ENCODE measurements around the gene FMOD.

The FMOD gene

GRCh38 chr1:203351037-203351625, at the start of gene FMOD:
Gene FMOD (minus strand): TSS chr1:203351122. CDS start chr1:203348270, 2,852 bp downstream.
- DNase-seq (ENCODE audit: low spot score): no peak

- DNase-seq (ENCODE audit: low spot score): no peak
Observed at GRCh38 chr1:203396595-203397194, 45.8 kb upstream of the FMOD start.

GRCh38 chr1:203395751-203396150, 44.8 kb upstream of the FMOD start:
- DNase-seq (ENCODE audit: low spot score): no peak

GRCh38 chr1:203390298-203390697, 39.4 kb upstream of the FMOD start:
- no peak for DNase-seq (ENCODE audit: low spot score)

- no peak for DNase-seq (ENCODE audit: low spot score)
Observed at GRCh38 chr1:203388683-203389082, 37.8 kb upstream of the FMOD start.

- no peak for DNase-seq (ENCODE audit: low spot score)
Observed at GRCh38 chr1:203382026-203382425, 31.1 kb upstream of the FMOD start.

- DNase-seq (ENCODE audit: low spot score): no peak
Observed at GRCh38 chr1:203381151-203381751, 30.3 kb upstream of the FMOD start.

- no peak for DNase-seq (ENCODE audit: low spot score)
Observed at GRCh38 chr1:203380420-203381150, 29.7 kb upstream of the FMOD start.

GRCh38 chr1:203379825-203380224, 28.9 kb upstream of the FMOD start:
- DNase-seq (ENCODE audit: low spot score): no peak

GRCh38 chr1:203378556-203379245, 27.8 kb upstream of the FMOD start:
- no peak for DNase-seq (ENCODE audit: low spot score)

- no peak for DNase-seq (ENCODE audit: low spot score)
Observed at GRCh38 chr1:203373991-203374390, 23.1 kb upstream of the FMOD start.

GRCh38 chr1:203373002-203373401, 22.1 kb upstream of the FMOD start:
- DNase-seq (ENCODE audit: low spot score): no peak

- no peak for DNase-seq (ENCODE audit: low spot score)
Observed at GRCh38 chr1:203371288-203371687, 20.4 kb upstream of the FMOD start.

GRCh38 chr1:203369666-203370065, 18.7 kb upstream of the FMOD start:
- DNase-seq (ENCODE audit: low spot score): no peak

GRCh38 chr1:203368624-203369451, 17.9 kb upstream of the FMOD start:
- no peak for DNase-seq (ENCODE audit: low spot score)

GRCh38 chr1:203367057-203367456, 16.1 kb upstream of the FMOD start:
- peak; percentile 59 for DNase-seq (ENCODE audit: low spot score)

GRCh38 chr1:203366476-203366875, 15.6 kb upstream of the FMOD start:
- no peak for DNase-seq (ENCODE audit: low spot score)

GRCh38 chr1:203364806-203365205, 13.9 kb upstream of the FMOD start:
- no peak for DNase-seq (ENCODE audit: low spot score)

GRCh38 chr1:203364094-203364801, 13.3 kb upstream of the FMOD start:
- no peak for DNase-seq (ENCODE audit: low spot score)

GRCh38 chr1:203362720-203363025, 11.8 kb upstream of the FMOD start:
- no peak for DNase-seq (ENCODE audit: low spot score)
